Measurements from ENCODE around the gene AMH. TPM values are rescaled to one million over a fixed set of nuclear protein-coding genes. Genes with fewer than 3 reads are reported as not detected.

AMH gene
- total RNA-seq, 2 experiments from 2014 or later: 3.3 to 3.5 TPM

DNA sequence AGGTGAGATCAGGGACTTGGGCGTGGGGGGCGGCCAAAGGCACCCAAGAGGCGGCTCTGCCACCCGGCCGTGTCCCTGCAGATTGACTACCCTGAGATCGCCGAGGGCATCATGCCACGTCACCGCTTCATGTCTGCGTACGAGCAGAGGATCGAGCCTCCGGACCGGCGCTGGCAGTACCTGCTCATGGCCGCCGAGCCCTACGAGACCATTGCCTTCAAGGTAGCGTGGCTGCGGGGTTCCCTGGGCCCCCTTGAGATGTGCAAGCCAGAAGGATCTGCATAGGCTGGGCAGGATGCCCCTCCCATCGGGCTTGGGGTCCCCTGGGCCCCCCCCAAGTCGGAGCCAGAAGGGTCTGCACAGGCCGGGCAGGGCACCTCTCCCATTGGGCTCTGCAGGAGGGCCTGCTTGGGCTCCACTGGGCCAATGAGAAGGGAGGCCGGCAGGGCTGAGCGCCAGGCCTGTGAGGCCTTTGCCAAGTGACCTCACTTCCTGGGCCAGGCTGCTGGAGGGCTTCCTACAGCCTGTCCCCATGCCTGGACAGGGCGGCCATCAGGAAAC, 2.2 kb upstream of the AMH start:
- H3K27me3 ChIP-seq (ENCODE audit: control insufficient read depth in 1 of 2, insufficient read depth in 2 of 2, low read length in 2 of 2): peaks cover 13 to 16% of the 10 kb centered on the region in 2 experiments
- peaks cover 9% of the 10 kb centered on the region for H3K4me1 Mint-ChIP-seq (ENCODE audit: low read depth)
- CTCF ChIA-PET: no interaction called here
- peaks cover 0 to 5% of the 10 kb centered on the region in 2 experiments for H3K9me3 ChIP-seq (ENCODE audit: control insufficient read depth in 1 of 2, insufficient read depth in 1 of 2, low read length in 2 of 2)
- ATAC-seq (ENCODE audit: poor library complexity) (no peak), DNase-seq (no peak)
- no peaks in the 10 kb centered on the region for H3K9me3 Mint-ChIP-seq
- POLR2A ChIA-PET: no interaction called here
- peaks cover 44% of the 10 kb centered on the region for H3K4me1 ChIP-seq (ENCODE audit: insufficient read depth, low read length)
- no peak overlapping the region for H3K4me3 ChIP-seq (ENCODE audit: low read length)
- H3K36me3 Mint-ChIP-seq (ENCODE audit: low read depth): peaks cover 42% of the 10 kb centered on the region
- peaks cover 69% of the 10 kb centered on the region for H3K36me3 ChIP-seq (ENCODE audit: insufficient read depth, low read length)
- intact Hi-C loops (cut with DNase I, micrococcal nuclease): no loop called here
- no peak overlapping the region for H3K27ac Mint-ChIP-seq
- no peaks in the 10 kb centered on the region for H3K27me3 Mint-ChIP-seq
- TF ChIP-seq, protein P1, sequence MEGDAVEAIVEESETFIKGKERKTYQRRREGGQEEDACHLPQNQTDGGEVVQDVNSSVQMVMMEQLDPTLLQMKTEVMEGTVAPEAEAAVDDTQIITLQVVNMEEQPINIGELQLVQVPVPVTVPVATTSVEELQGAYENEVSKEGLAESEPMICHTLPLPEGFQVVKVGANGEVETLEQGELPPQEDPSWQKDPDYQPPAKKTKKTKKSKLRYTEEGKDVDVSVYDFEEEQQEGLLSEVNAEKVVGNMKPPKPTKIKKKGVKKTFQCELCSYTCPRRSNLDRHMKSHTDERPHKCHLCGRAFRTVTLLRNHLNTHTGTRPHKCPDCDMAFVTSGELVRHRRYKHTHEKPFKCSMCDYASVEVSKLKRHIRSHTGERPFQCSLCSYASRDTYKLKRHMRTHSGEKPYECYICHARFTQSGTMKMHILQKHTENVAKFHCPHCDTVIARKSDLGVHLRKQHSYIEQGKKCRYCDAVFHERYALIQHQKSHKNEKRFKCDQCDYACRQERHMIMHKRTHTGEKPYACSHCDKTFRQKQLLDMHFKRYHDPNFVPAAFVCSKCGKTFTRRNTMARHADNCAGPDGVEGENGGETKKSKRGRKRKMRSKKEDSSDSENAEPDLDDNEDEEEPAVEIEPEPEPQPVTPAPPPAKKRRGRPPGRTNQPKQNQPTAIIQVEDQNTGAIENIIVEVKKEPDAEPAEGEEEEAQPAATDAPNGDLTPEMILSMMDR (IDR thresholded peaks at IDR 0.05): no peak
- H3K4me3 Mint-ChIP-seq: no peak overlapping the region
- H3K27ac ChIP-seq (ENCODE audit: low read depth in 1 of 2, low read length in 2 of 2): no peak overlapping the region

DNA sequence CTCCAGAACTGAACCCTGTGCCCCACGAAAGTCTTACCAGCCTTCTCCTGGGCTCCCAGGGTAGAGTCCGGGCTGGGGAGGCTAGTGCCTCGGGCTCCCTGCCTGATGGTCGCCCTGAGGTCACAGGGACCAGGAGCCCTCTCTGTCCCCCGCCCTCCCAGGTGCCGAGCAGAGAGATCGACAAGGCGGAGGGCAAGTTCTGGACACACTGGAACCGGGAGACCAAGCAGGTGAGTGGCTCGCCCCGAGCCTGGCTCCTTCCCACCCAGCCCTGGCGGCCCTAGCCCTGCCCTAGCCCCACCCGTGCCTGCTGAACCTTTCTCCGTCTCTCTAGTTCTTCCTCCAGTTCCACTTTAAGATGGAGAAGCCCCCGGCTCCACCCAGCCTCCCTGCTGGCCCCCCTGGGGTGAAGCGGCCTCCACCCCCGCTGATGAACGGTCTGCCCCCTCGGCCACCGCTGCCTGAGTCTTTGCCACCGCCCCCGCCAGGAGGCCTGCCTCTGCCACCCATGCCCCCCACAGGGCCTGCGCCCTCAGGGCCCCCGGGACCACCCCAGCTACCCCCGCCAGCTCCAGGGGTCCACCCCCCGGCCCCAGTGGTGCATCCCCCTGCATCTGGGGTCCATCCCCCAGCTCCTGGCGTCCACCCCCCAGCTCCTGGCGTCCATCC, 1.6 kb upstream of the AMH start:
- POLR2A ChIA-PET: no interaction called here

DNA sequence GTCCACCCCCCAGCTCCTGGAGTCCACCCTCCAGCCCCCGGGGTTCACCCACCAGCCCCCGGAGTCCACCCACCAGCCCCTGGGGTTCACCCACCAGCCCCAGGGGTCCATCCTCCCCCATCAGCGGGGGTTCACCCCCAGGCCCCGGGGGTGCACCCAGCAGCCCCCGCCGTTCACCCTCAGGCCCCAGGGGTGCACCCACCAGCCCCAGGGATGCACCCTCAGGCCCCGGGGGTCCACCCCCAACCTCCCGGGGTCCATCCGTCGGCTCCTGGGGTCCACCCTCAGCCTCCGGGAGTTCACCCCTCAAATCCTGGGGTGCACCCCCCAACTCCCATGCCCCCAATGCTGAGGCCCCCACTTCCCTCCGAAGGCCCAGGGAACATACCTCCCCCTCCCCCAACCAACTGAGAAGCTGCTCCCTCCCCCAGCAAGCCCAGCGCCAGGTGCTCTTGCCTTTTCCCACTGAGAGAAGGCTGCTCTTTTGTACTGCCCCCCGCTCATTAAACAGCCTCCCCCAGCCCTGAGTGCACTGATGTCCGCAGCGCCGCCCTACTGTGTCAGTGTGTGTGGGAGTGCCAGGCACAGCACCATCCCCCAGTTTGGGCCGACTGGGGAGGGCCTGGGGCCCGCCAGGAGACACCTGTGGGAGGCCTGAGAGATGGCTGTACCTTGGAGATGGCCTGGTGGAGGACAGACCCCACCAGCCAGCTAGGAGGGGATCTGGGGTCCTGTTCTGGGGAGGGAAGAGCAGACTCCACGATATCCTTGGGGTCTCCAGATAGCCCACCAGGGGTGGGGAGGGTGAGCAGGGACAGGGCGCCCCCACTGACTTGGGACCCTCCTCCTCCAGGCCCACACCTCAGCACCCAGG, 750 bp upstream of the AMH start:
- Histone ChIP-seq H3K4me1 (ENCODE audit: insufficient read depth, low read length) (peaks cover 44% of the 10 kb centered on the region), H3K9me3 (ENCODE audit: control insufficient read depth in 1 of 2, insufficient read depth in 1 of 2, low read length in 2 of 2) (peaks cover 0 to 11% of the 10 kb centered on the region in 2 experiments), H3K27ac (ENCODE audit: low read depth in 1 of 2, low read length in 2 of 2) (no peak overlapping the region), H3K4me3 (ENCODE audit: low read length) (no peak overlapping the region), H3K36me3 (ENCODE audit: insufficient read depth, low read length) (peaks cover 54% of the 10 kb centered on the region), H3K27me3 (ENCODE audit: control insufficient read depth in 1 of 2, insufficient read depth in 2 of 2, low read length in 2 of 2) (peaks cover 23 to 26% of the 10 kb centered on the region in 2 experiments)
- H3K4me1 Mint-ChIP-seq (ENCODE audit: low read depth): peaks cover 5% of the 10 kb centered on the region
- H3K9me3 Mint-ChIP-seq: no peaks in the 10 kb centered on the region
- H3K27me3 Mint-ChIP-seq: no peaks in the 10 kb centered on the region
- peaks cover 34% of the 10 kb centered on the region for H3K36me3 Mint-ChIP-seq (ENCODE audit: low read depth)
- ChIA-PET CTCF (no interaction called here), POLR2A (interaction anchor here (1.0 to 2.2 kb wide), 3 partner anchors 8 to 11 kb away, joined by 3 to 16 read pairs (median 4); no protein-coding TSS in a partner anchor)
- intact Hi-C loops (cut with DNase I, micrococcal nuclease): no loop called here
- no peak for DNase-seq
- no peak overlapping the region for H3K27ac Mint-ChIP-seq
- TF ChIP-seq, protein P1 (IDR thresholded peaks at IDR 0.05): no peak
- H3K4me3 Mint-ChIP-seq: no peak overlapping the region
- no peak for ATAC-seq (ENCODE audit: poor library complexity)

More for the DNA sequence above, 1.6 kb upstream of the AMH start:
- H3K27me3 ChIP-seq (ENCODE audit: control insufficient read depth in 1 of 2, insufficient read depth in 2 of 2, low read length in 2 of 2): peaks cover 20 to 23% of the 10 kb centered on the region in 2 experiments
- no peak overlapping the region for H3K4me3 Mint-ChIP-seq
- no peak overlapping the region for H3K27ac Mint-ChIP-seq
- no peaks in the 10 kb centered on the region for H3K9me3 Mint-ChIP-seq
- no peak for ATAC-seq (ENCODE audit: poor library complexity)
- H3K27me3 Mint-ChIP-seq: no peaks in the 10 kb centered on the region
- CTCF ChIA-PET: no interaction called here
- peaks cover 0 to 5% of the 10 kb centered on the region in 2 experiments for H3K9me3 ChIP-seq (ENCODE audit: control insufficient read depth in 1 of 2, insufficient read depth in 1 of 2, low read length in 2 of 2)
- peaks cover 44% of the 10 kb centered on the region for H3K4me1 ChIP-seq (ENCODE audit: insufficient read depth, low read length)
- peaks cover 4% of the 10 kb centered on the region for H3K4me1 Mint-ChIP-seq (ENCODE audit: low read depth)
- H3K36me3 Mint-ChIP-seq (ENCODE audit: low read depth): peaks cover 38% of the 10 kb centered on the region
- peaks cover 63% of the 10 kb centered on the region for H3K36me3 ChIP-seq (ENCODE audit: insufficient read depth, low read length)
- TF ChIP-seq, protein P1 (IDR thresholded peaks at IDR 0.05): no peak
- intact Hi-C loops (cut with DNase I, micrococcal nuclease): no loop called here
- H3K27ac ChIP-seq (ENCODE audit: low read depth in 1 of 2, low read length in 2 of 2): no peak overlapping the region
- H3K4me3 ChIP-seq (ENCODE audit: low read length): no peak overlapping the region
- DNase-seq: no peak

All from CD4-positive, alpha-beta T cell (primary cell).